Hepatocyte (in vitro differentiated cells): ENCODE data around the gene DIP2B.

ENCODE experiments used
- EZH2phosphoT487 ChIP-seq: fragments of 200-600 bp; sonication (generic); IDR thresholded peaks from one replicate; pipeline ENCODE4 v1.6.1; 2018; ENCODE audit warnings: antibody characterized with exemption, mild to moderate bottlenecking, low read depth, moderate library complexity; ENCODE audit not compliant: unreplicated experiment, severe bottlenecking
- TF ChIP-seq, protein P1 (sequence below): fragments of 200-600 bp; sonication (generic); IDR thresholded peaks from 2 replicates; pipeline ENCODE4 v1.5.1; 2016; ENCODE audit warnings: antibody characterized with exemption, mild to moderate bottlenecking; ENCODE audit not compliant: poor library complexity

DNA sequence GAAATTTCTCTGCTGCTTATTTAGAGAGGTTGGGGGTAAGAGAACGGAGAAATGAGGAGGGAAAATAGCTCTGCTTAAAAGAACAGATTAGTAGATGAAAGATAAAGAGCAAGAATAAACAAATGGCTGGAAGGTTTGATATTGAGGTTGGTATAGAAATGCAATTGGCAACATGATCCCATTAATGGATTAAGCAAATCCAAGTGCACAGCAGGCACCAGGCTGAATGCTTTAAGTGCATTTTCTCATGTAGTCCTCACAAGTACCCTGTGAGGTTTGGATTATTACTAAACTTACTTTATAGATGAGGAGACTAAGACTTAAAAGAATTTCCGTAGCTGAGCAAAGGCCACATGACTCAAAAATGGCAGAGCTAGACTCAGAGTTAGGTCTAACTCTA is 182.2 kb downstream of the DIP2B start:
- TF ChIP-seq, protein P1, sequence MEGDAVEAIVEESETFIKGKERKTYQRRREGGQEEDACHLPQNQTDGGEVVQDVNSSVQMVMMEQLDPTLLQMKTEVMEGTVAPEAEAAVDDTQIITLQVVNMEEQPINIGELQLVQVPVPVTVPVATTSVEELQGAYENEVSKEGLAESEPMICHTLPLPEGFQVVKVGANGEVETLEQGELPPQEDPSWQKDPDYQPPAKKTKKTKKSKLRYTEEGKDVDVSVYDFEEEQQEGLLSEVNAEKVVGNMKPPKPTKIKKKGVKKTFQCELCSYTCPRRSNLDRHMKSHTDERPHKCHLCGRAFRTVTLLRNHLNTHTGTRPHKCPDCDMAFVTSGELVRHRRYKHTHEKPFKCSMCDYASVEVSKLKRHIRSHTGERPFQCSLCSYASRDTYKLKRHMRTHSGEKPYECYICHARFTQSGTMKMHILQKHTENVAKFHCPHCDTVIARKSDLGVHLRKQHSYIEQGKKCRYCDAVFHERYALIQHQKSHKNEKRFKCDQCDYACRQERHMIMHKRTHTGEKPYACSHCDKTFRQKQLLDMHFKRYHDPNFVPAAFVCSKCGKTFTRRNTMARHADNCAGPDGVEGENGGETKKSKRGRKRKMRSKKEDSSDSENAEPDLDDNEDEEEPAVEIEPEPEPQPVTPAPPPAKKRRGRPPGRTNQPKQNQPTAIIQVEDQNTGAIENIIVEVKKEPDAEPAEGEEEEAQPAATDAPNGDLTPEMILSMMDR: no peak
- TF ChIP-seq EZH2phosphoT487: no peak
